GM19452 (cell line): ENCODE data around the gene IER5L.
"Not testable (repeated sequence)": the region's sequence is repeated elsewhere in the genome, so short reads cannot be mapped to it uniquely, and the experiment has no call there.

Experiments
- ATAC-seq: cut with Tn5 transposase; IDR thresholded peaks from one replicate; pipeline ENCODE4 v1.9.1; 2021; ENCODE audit not compliant: unreplicated experiment

Gene IER5L

DNA sequence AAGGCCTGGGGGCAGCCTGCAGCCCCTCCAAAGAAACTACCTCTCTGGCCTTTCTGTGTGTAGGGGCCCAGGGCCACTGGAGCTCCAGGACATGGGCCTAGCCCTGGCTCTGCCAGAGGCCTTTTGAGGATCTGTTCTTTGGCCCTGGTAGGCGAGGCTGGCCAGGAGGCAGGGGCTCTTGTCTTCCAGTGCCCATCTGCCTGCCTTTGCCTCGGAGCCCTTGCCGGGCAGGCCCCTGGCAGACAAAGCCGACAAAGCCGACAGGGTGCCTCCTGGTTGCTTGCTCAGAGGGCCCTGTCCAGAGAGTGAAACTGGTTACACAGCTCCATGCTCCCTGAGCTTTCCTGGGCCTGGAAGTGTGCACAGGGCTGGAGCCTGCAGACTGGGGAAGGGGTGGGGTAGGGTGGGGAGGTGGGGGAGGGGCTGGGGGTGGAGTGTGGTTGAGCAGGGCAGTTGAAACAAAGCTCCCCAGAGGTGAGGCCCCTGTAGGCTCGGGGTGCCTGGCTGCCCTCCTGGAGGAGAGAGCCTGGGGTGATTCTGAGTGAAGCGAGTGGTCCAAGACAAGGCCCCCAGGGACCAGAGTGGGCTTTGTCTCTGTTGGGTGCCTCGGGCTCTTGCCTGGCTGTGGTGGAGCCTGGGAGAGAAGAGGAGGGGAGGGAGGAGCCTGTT is 37.5 kb downstream of the IER5L start:
- peak; percentile 20 for ATAC-seq

- peak; percentile 54 for ATAC-seq
Observed at GRCh38 chr9:129139993-129140396, 38.1 kb downstream of the IER5L start.

- no peak for ATAC-seq
Observed at GRCh38 chr9:129139233-129139992, 38.6 kb downstream of the IER5L start.

GRCh38 chr9:129138476-129139232 is 39.4 kb downstream of the IER5L start:
- ATAC-seq = no peak

GRCh38 chr9:129138144-129138462 is 40.0 kb downstream of the IER5L start:
- ATAC-seq = no peak

DNA sequence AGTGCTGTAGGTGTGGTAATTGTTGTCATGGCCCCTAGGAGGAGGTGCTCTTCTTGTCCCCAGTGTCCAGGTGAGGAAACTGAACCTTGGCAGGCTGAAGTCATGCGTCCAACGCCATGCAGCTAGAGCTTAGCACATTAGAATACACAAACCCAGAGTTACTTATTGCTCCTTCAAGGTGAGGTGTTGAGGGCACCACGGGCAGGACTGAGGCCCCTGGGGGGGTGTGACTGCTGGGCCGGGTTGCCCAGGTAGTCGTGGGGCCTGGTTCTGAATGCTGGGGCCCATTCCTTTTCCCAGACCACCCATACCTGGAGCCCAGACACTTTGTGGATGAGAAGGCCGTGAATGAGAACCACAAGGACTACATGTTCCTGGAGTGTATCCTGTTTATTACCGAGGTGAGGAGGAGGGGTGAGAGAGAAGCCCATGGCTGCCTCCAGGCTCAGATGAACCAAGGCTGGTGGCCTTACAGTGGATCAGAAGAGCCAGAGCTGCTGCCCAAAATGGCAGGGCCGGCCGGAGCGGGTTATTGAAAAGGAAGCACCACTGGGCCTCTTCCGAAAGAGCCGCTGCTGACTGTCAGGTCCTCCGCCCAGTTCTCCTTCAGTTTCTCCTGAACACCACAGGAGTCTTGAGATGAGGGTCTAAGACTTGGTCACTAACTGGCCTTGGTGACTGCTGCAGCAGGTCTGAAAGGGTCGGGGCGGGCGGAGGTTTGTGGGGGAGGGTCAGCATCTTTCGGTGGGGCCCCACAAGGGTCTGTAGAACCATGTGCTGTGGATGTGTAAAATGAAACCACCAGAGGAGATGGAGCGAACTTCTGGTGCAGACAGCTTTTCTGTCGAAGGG is 40.5 kb downstream of the IER5L start:
- no peak for ATAC-seq

GRCh38 chr9:129136446-129137035 is 41.5 kb downstream of the IER5L start:
- no peak for ATAC-seq

DNA sequence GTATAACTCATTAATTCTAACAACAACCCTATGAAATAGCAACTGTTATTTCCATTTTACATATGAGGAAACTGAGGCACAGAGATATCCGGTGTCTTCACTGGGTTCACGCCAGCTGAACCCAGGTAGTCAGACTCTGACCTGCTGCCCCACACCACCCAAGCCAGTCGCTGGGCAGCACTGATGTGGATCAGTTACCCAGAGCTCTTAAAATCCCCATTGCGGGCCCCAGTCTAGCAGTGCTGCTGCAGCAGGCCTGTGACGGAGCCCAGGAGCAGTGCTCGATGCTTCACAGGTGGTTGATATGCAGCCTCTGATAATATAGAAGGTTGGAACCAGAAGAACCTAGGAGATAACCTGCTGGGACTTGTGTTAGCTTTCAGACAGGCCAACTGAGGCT is 42.6 kb downstream of the IER5L start:
- no peak for ATAC-seq

- no peak for ATAC-seq
Observed at GRCh38 chr9:129133082-129133481, 45.0 kb downstream of the IER5L start.

DNA sequence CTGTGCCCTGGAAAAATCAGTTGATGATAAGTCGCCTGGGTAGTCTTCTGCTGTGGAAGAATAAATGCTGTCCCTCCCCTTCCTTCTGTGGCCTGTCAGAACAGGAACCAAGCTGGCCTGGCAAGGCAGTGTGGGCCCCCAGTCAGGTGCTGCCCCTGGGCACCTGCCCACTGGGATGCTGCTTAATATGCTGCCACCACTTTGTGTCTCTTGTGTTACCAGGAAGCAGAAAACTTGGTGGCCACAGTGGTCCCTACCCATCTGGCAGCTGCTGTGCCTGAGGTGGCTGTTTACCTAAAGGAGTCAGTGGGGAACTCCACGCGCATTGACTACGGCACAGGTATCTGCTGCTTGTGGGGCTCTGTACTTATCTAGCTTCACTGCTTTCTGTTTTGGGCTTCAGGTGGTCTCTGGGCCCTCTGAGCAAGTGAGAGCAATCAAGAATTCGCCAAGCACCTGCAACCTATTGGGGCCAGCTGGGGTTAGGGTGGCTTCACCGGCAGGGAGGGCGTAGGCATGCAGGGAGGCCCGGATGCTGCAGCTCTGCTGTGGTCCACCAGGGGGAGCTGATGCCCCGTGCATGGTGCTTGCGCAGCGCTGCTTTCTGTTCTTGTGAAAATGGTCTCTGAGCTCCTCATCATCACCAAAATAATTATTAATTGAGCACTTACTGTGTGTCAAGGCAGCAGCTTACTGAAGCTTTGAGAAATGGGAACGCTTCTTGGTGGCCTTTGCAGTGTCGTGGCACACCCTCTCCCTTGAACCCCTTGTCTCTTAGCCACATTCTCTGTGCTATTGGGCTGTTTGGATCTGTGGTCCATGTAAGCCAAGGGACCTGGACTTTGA is 46.5 kb downstream of the IER5L start:
- peak; percentile 76 for ATAC-seq

DNA sequence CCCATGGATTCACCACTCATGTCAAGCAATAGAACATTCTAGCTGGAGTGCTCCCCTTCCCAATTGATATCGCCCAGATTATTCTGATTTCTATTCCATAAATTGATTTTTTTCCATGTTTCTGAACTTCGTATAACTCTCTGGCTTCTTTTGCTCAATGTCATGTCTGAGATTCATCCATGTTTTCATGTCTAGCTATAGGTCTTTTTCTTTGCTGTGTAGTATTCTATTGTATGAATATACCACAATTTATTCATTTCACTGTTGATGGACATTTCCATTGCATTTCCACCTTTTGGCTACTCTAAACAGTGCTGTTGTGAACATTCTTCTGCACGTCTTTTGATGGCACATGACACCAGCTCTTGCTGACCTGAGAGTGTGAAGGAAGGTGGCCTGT is 47.3 kb downstream of the IER5L start:
- no peak for ATAC-seq

- ATAC-seq = not testable (repeated sequence)
Observed at GRCh38 chr9:129130271-129130670, 47.8 kb downstream of the IER5L start.

GRCh38 chr9:129128689-129129088 is 49.4 kb downstream of the IER5L start:
- ATAC-seq = no peak

DNA sequence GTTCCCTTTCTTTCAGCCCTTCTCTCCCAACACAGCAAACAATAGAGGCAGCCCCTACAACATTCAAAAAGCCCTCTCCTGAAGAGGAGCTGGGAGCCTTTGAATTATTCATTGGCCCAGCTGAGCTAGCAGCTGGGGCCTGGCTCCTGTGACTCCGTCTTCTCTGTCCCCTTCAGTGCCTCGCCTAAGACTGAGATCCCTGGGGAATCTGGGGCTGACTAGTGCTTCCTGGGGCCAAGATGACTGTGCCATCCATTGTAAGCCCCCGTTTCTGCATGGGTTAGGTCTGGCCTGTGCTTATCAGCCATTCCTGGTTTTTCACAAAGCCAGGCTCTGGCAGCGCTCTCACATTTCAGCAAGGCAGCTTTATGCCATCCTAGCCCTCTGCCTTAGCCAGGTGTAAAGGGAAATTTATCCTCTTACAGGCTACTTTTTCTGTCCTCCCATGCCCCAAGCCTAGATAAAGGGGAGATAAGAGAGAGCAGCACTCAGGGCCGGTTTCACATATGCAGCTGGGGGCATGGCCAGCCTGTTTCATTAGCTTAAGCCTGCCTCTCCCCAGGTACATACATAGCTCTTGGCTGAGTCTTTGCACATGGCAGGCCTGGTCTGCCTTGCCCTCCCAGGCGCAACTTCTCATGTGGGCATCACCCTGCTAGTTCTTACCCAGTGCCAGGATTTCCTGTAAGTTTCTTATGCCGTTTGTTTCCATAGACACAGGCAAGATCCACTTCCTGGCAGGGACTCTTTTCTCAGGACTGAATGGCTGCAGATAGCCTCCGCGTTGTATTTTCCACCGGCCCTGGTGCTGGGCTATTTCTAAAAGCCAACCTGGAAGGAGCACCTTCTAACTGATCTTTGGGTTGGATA is 51.1 kb downstream of the IER5L start:
- no peak for ATAC-seq
